K562 (cell line): ENCODE data around the gene NTSR1. TPM values are rescaled to one million over a fixed set of nuclear protein-coding genes. Genes with fewer than 3 reads are reported as not detected.

Experiments used
- ATAC-seq: fragments of 200-7000 bp; cut with Tn5 transposase; 3 replicates; pipeline ENCODE4 v1.9.1; 2020; ENCODE audit warnings: moderate library complexity
- BruUV-seq: library from RNA; stranded (reverse); fragments of 400-500 nt; replicated peaks from 2 replicates; lab custom pipeline; 2021; lab: Mats Ljungman, UMichigan
- CTCF ChIA-PET: fragments of 300-600 bp; formaldehyde crosslinking; extraction: SDS; loops from one replicate; lab custom pipeline; 2021; ENCODE audit warnings: low intra/inter-chr PET ratio; lab: Yijun Ruan, JAX
- POLR2A ChIA-PET: fragments of 300-600, 350-650 bp; sonication (Branson Sonifier 250); formaldehyde crosslinking; extraction: SDS; loops from one replicate; lab custom pipeline; 2021; ENCODE audit warnings: antibody characterized with exemption, inconsistent platforms; lab: Yijun Ruan, JAX
- DNase-seq, 4 experiments: peaks; one replicate each; pipeline versions ENCODE4 v3.0.0 to v3.0.0-alpha.2; 2011 to 2018; ENCODE audit warnings: low spot score in 3 of 4, mixed read lengths in 3 of 4; ENCODE audit errors: extremely low read depth in 1 of 4
- FAIRE-seq: peaks from 2 replicates; lab custom pipeline; 2011; peaks lifted over from hg19 to GRCh38; lab: Jason Lieb, UNC
- H2AFZ ChIP-seq: 2 replicates; pipeline ENCODE4 v1.6.0; 2011; ENCODE audit warnings: low read depth, low read length, control low read depth, inconsistent platforms
- H3K27ac ChIP-seq: fragments of 200-600 bp; 3 replicates; pipeline ENCODE4 v1.8.0; 2011; ENCODE audit warnings: low read depth, mild to moderate bottlenecking, control low read depth, inconsistent platforms, low read length, moderate library complexity, mixed read lengths; ENCODE audit errors: extremely low read depth
- H3K27me3 ChIP-seq, 2 experiments: fragments of 300-600 bp in 1 of 2; 2 replicates in 1 of 2; 3 replicates in 1 of 2; pipeline versions ENCODE4 v1.6.0 to v1.8.0; 2011; ENCODE audit warnings: inconsistent platforms in 2 of 2, low read length in 2 of 2, mild to moderate bottlenecking in 1 of 2, mixed read lengths in 1 of 2, moderate library complexity in 1 of 2; ENCODE audit not compliant: control insufficient read depth in 2 of 2, insufficient read depth in 2 of 2
- H3K36me3 ChIP-seq: fragments of 300-600 bp; 3 replicates; pipeline ENCODE4 v1.8.0; 2011; ENCODE audit warnings: mild to moderate bottlenecking, low read length, inconsistent platforms; ENCODE audit not compliant: control insufficient read depth, insufficient read depth
- H3K4me1 ChIP-seq, 2 experiments: fragments of 200-600 bp in 1 of 2; replicated peaks in 1 of 2; 2 replicates in 1 of 2; 3 replicates in 1 of 2; pipeline versions ENCODE4 v1.5.1 to v1.8.0; 2011; ENCODE audit warnings: inconsistent platforms in 2 of 2, low read length in 2 of 2, mild to moderate bottlenecking in 1 of 2, mixed read lengths in 1 of 2, moderate library complexity in 1 of 2; ENCODE audit not compliant: control insufficient read depth in 2 of 2, insufficient read depth in 2 of 2
- H3K4me2 ChIP-seq: 2 replicates; pipeline ENCODE4 v1.6.1; 2011; ENCODE audit warnings: low read length, control low read depth, inconsistent platforms, mixed read lengths; ENCODE audit not compliant: insufficient read depth
- H3K4me3 ChIP-seq: fragments of 200-600 bp; sonication (generic), shearing (Covaris generic); 2 replicates; pipeline ENCODE4 v1.5.1; 2016; ENCODE audit warnings: control low read depth, inconsistent platforms
- H3K79me2 ChIP-seq: fragments of 200-600 bp; 3 replicates; pipeline ENCODE4 v1.8.0; 2011; ENCODE audit warnings: low read length, inconsistent platforms; ENCODE audit not compliant: control insufficient read depth, insufficient read depth
- H3K9ac ChIP-seq, 2 experiments: 2 replicates each; pipeline versions ENCODE4 v1.6.0 to v1.6.1; 2011; ENCODE audit warnings: low read depth in 2 of 2, low read length in 2 of 2, control low read depth in 1 of 2, inconsistent platforms in 1 of 2, mild to moderate bottlenecking in 1 of 2, mixed read lengths in 1 of 2; ENCODE audit not compliant: insufficient read depth in 1 of 2
- H3K9me1 ChIP-seq: one replicate; pipeline ENCODE4 v1.6.0; 2011; ENCODE audit warnings: inconsistent platforms, mild to moderate bottlenecking, low read length, moderate library complexity; ENCODE audit not compliant: control insufficient read depth, insufficient read depth
- H3K9me3 ChIP-seq: replicated peaks from 2 replicates; pipeline ENCODE4 v1.5.1; 2011; ENCODE audit warnings: low read depth, low read length, inconsistent platforms; ENCODE audit not compliant: control insufficient read depth, insufficient read depth
- H4K20me1 ChIP-seq: replicated peaks from 2 replicates; pipeline ENCODE4 v1.6.1; 2011; ENCODE audit warnings: low read length, inconsistent platforms, mixed read lengths; ENCODE audit not compliant: control insufficient read depth, insufficient read depth
- DACH1 ChIP-seq: fragments of 450-650 bp; IDR thresholded peaks from 2 replicates; pipeline ENCODE4 v1.6.1; 2018; ENCODE audit not compliant: partially characterized antibody
- E2F5 ChIP-seq: sonication (generic); formaldehyde crosslinking; IDR thresholded peaks from 2 replicates; pipeline ENCODE4 v1.8.0; 2022; ENCODE audit warnings: mild to moderate bottlenecking, missing genetic modification reagents
- GATAD2B ChIP-seq: fragments of 450-650 bp; IDR thresholded peaks from 2 replicates; pipeline ENCODE4 v1.6.1; 2017; ENCODE audit warnings: mild to moderate bottlenecking, borderline replicate concordance
- KHSRP ChIP-seq: fragments of 450-650 bp; IDR thresholded peaks from 2 replicates; pipeline ENCODE4 v1.6.1; 2017
- PCBP1 ChIP-seq: fragments of 200-400 bp; formaldehyde crosslinking; IDR thresholded peaks from 2 replicates; pipeline ENCODE4 v1.6.1; 2018; ENCODE audit warnings: mild to moderate bottlenecking, low read depth, low read length; ENCODE audit not compliant: poor library complexity, severe bottlenecking
- PHF20 ChIP-seq: fragments of 450-650 bp; IDR thresholded peaks from 2 replicates; pipeline ENCODE4 v1.6.1; 2018; ENCODE audit not compliant: partially characterized antibody
- ZNF354B ChIP-seq: fragments of 250-450 bp; sonication (Bioruptor Pico); IDR thresholded peaks from 2 replicates; pipeline ENCODE4 v1.4.0; 2020
- ZNF644 ChIP-seq: fragments of 200-800 bp; sonication (Bioruptor generic); IDR thresholded peaks from 2 replicates; pipeline ENCODE4 v1.6.1; 2016; ENCODE audit warnings: low read depth, missing genetic modification characterization, missing compliant biosample characterization
- ZNF707 ChIP-seq: fragments of 250-450 bp; sonication (Bioruptor Pico); conservative IDR thresholded peaks from 2 replicates; pipeline ENCODE4 v1.8.0; 2022; ENCODE audit warnings: inconsistent platforms, mild to moderate bottlenecking, moderate library complexity
- ZNF778 ChIP-seq: fragments of 450-650 bp; formaldehyde crosslinking; IDR thresholded peaks from 2 replicates; pipeline ENCODE4 v1.4.0; 2020; ENCODE audit warnings: mild to moderate bottlenecking, moderate library complexity
- WGBS: fragments of 100-300 bp; shearing (Covaris generic); methylation state at CpG from one replicate; pipeline ENCODE4 v1.1.6; 2016; ENCODE audit warnings: low coverage, mixed read lengths; ENCODE audit not compliant: insufficient coverage; ENCODE audit errors: missing lambda C conversion rate; 5-methylcytosine and 5-hydroxymethylcytosine counted together
- in situ Hi-C: fragments of 300-500 bp; cut with MboI; formaldehyde crosslinking; loops from 4 replicates; pipeline ENCODE4 v1.15.0; 2018; ENCODE audit warnings: inconsistent platforms, mixed read lengths
- intact Hi-C: fragments of 100-400 bp; cut with micrococcal nuclease; formaldehyde crosslinking; loops from 2 replicates; pipeline ENCODE4 v1.14.2; 2022
- polyA plus RNA-seq, 8 experiments: library from polyadenylated mRNA; depleted of rRNA in 4 of 8; stranded (reverse) in 5 of 8; unstranded in 3 of 8; fragments of >200 nt; fragmentation: Nextera tagmentation in 2 of 8; fragmentation: Illumina TruSeq in 1 of 8; extraction: Ambion mirVana in 2 of 8; extraction: Trizol in 1 of 8; gene quantifications; 2 replicates each; pipeline versions ENCODE4 v1.2.1 to v1.2.3, GENCODE V29; 2011 to 2014; ENCODE audit warnings: inconsistent platforms in 1 of 8, missing spikeins in 1 of 8
- total RNA-seq, 7 experiments: library from RNA; depleted of rRNA in 6 of 7; stranded (reverse); fragments of >200 nt in 6 of 7; fragmentation: Illumina TruSeq in 2 of 7; extraction: Trizol in 2 of 7; gene quantifications; 2 replicates each; pipeline versions ENCODE4 v1.2.1 to v1.2.3, GENCODE V29; 2011 to 2021; ENCODE audit warnings: low replicate concordance in 1 of 7
- TF ChIP-seq, protein P1 (sequence below), 2 experiments: fragments of 250-450 bp in 1 of 2; fragments of 450-650 bp in 1 of 2; sonication (Bioruptor Pico) in 1 of 2; IDR thresholded peaks; 2 replicates each; pipeline versions ENCODE4 v1.6.1 to v1.8.0; 2016 to 2021; ENCODE audit warnings: mild to moderate bottlenecking in 2 of 2, moderate library complexity in 2 of 2, missing compliant biosample characterization in 1 of 2, missing genetic modification characterization in 1 of 2

Gene NTSR1
- total and polyA plus RNA-seq, 9 of the 15 experiments (the other 6 are each of a cell fraction or from before 2014, with no cell fraction given): 0.04 to 0.40 (median 0.13) TPM; not detected in 3

DNA sequence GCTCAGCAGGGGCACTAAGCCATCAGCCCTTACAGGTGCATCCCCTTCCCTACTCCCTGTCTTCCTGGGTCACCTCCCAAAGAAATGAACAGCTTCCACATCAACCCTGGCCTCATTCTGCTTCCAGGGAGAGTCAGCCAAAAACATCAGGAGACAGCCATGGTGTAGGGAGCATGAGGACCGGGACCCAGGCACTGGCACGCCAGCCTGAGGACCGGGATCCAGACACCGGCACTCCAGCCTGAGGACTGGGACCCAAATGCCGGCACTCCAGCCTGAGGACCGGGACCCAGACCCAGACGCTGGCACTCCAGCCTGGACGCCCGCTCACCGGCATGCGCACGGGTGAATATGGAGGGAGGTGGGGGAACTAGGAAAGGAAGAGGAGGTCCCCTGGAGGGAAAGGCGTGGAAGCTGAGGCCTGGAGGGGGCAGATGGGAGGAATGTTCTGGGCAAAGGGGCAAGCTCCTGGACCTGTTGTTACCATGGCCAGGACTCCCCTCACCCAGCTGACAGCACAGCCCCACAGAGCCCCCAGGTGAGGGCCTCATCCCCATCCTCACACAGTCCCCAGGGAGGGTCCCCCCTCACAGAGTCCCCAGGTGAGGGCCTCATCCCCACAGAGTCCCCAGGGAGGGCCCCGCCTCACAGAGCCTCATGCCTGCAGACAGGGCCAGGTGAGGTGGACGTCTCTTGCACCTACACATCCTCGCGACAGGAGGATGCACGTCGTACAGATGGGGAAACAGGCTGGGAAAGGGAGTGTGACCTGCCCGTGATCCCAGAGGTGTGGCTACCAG, 61.7 kb downstream of the NTSR1 start:
- Histone ChIP-seq H3K9me1 (peaks cover 4% of the 10 kb centered on the region), H3K27ac (no peak overlapping the region), H2AFZ (no peak overlapping the region), H3K27me3 (peaks cover 0 to 14% of the 10 kb centered on the region in 2 experiments; a peak in 3 of 5 replicates), H3K36me3 (no peaks in the 10 kb centered on the region), H3K79me2 (no peaks in the 10 kb centered on the region), H4K20me1 (peaks cover 21% of the 10 kb centered on the region), H3K4me1 (peaks cover 7 to 56% of the 10 kb centered on the region in 2 experiments; a peak in 4 of 5 replicates), H3K9ac (peak overlapping the region in 1 of 2 experiments; percentile 30; a peak in 1 of 4 replicates), H3K4me3 (no peak overlapping the region), H3K9me3 (no peaks in the 10 kb centered on the region), H3K4me2 (no peak overlapping the region)
- ChIA-PET POLR2A (interaction anchor here (0.5 to 1.1 kb wide), 5 partner anchors 8 to 477 kb away, joined by 3 to 5 read pairs (median 3); no protein-coding TSS in a partner anchor), CTCF (no interaction called here)
- no peak for FAIRE-seq
- 59% methylated on average over 19 of the region's 20 CpGs for WGBS
- no peak for DNase-seq
- in situ Hi-C loops: no loop called here
- no TSS peak for BruUV-seq
- intact Hi-C loops: no loop called here
- ATAC-seq: no peak
- no peak for TF ChIP-seq KHSRP
- no peak for TF ChIP-seq PHF20
- no peak for TF ChIP-seq PCBP1
- TF ChIP-seq ZNF354B (CRISPR knock-in tag): no peak
- no peak for TF ChIP-seq ZNF778
- TF ChIP-seq DACH1: no peak
- TF ChIP-seq GATAD2B: no peak
- no peak for TF ChIP-seq ZNF707 (CRISPR knock-in tag)
- TF ChIP-seq, protein P1, sequence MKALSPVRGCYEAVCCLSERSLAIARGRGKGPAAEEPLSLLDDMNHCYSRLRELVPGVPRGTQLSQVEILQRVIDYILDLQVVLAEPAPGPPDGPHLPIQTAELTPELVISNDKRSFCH (CRISPR knock-in tag; IDR thresholded peaks at IDR 0.05): no peak
- TF ChIP-seq, protein P1 (tag; IDR thresholded peaks at IDR 0.05): no peak
- TF ChIP-seq E2F5 (CRISPR knock-in tag): no peak
- TF ChIP-seq ZNF644 (tag): no peak
- TF ChIP-seq, all 486 proteins: peak for 0
